Measurements from ENCODE around the gene CCDC30.

- TF ChIP-seq CTCF (IDR thresholded peaks at IDR 0.05) (no peak), POLR2AphosphoS5 (IDR thresholded peaks at IDR 0.05; ENCODE audit: insufficient read depth in 1 of 2, low read depth in 1 of 2) (no peak)
Measured at GRCh38 chr1:42469727-42470126, 6.6 kb downstream of the CCDC30 start.

Measured in vagina (tissue), 2 donors.